Ramos (cell line): Measurements from ENCODE around the gene NAV1.
"Not testable (repeated sequence)": the region's sequence is repeated elsewhere in the genome, so short reads cannot be mapped to it uniquely, and the experiment has no call there.

Source experiments
- in situ Hi-C: fragments of 300-500 bp; cut with MboI; formaldehyde crosslinking; loops from one replicate; pipeline ENCODE4 v1.14.3; 2022; ENCODE audit warnings: low sequenced_read_pairs; ENCODE audit not compliant: unreplicated experiment

NAV1 gene

GRCh38 chr1:201542309-201543035 is 3.5 kb downstream of the NAV1 start:
- in situ Hi-C loops: no loop called here

- in situ Hi-C loops: no loop called here
Measured at GRCh38 chr1:201543871-201544642, 5.1 kb downstream of the NAV1 start.

GRCh38 chr1:201544710-201545109 is 5.8 kb downstream of the NAV1 start:
- in situ Hi-C loops: no loop called here

GRCh38 chr1:201545851-201546492 is 7.0 kb downstream of the NAV1 start:
- in situ Hi-C loops: no loop called here

GRCh38 chr1:201549522-201549921 is 10.6 kb downstream of the NAV1 start:
- in situ Hi-C loops: not testable (repeated sequence)

- in situ Hi-C loops: no loop called here
Measured at GRCh38 chr1:201551096-201551495, 12.2 kb downstream of the NAV1 start.

GRCh38 chr1:201551877-201552731 is 13.2 kb downstream of the NAV1 start:
- in situ Hi-C loops: no loop called here

- in situ Hi-C loops: no loop called here
Measured at GRCh38 chr1:201552941-201553351, 14.0 kb downstream of the NAV1 start.

- in situ Hi-C loops: no loop called here
Measured at GRCh38 chr1:201553496-201554189, 14.7 kb downstream of the NAV1 start.

GRCh38 chr1:201554190-201554600 is 15.3 kb downstream of the NAV1 start:
- in situ Hi-C loops: no loop called here

- in situ Hi-C loops: no loop called here
Measured at GRCh38 chr1:201554789-201555592, 16.1 kb downstream of the NAV1 start.

GRCh38 chr1:201555593-201555945 is 16.6 kb downstream of the NAV1 start:
- in situ Hi-C loops: no loop called here

- in situ Hi-C loops: no loop called here
Measured at GRCh38 chr1:201556841-201557571, 18.1 kb downstream of the NAV1 start.

- in situ Hi-C loops: no loop called here
Measured at GRCh38 chr1:201557572-201557958, 18.6 kb downstream of the NAV1 start.

- in situ Hi-C loops: loop anchor here (5.0 to 10.0 kb wide), 2 partner anchors 148 to 225 kb away; no protein-coding TSS in a partner anchor
Measured at GRCh38 chr1:201559679-201560162, 20.8 kb downstream of the NAV1 start.

GRCh38 chr1:201560328-201561194 is 21.6 kb downstream of the NAV1 start:
- in situ Hi-C loops: loop anchor here (5.0 to 10.0 kb wide), 2 partner anchors 147 to 224 kb away; no protein-coding TSS in a partner anchor

GRCh38 chr1:201561195-201561564 is 22.3 kb downstream of the NAV1 start:
- in situ Hi-C loops: loop anchor here (5.0 to 10.0 kb wide), 2 partner anchors 146 to 224 kb away; no protein-coding TSS in a partner anchor
